Measurements from ENCODE around the gene LELP1. TPM values are rescaled to one million over a fixed set of nuclear protein-coding genes. Genes with fewer than 3 reads are reported as not detected.

The LELP1 gene
- not detected in 2 replicates for total RNA-seq

GRCh38 chr1:153203130-153203529, at the start of gene LELP1:
Gene LELP1 (plus strand): TSS chr1:153203430. CDS start chr1:153204708, 1,278 bp downstream.

GRCh38 chr1:153217212-153217611, 14.0 kb downstream of the LELP1 start, which contains the start of gene PRR9:
Gene PRR9 (plus strand): TSS chr1:153217584. CDS start chr1:153218145, 561 bp downstream.

Other genes with a start within 250 kb of the LELP1 start
- gene SPRR4, start 232.8 kb upstream of the LELP1 start, total RNA-seq = not detected in 2 replicates
- gene SPRR1A, start 219.3 kb upstream of the LELP1 start, total RNA-seq = 83.3 and 172 TPM in 2 replicates
- gene SPRR3, start 201.7 kb upstream of the LELP1 start, total RNA-seq = 286 and 324 TPM in 2 replicates
- gene SPRR1B, start 172.2 kb upstream of the LELP1 start, total RNA-seq = 1,378 and 2,304 TPM in 2 replicates
- gene SPRR2D, start 162.3 kb upstream of the LELP1 start, total RNA-seq = 14.5 and 17.9 TPM in 2 replicates
- 8.3 and 8.4 TPM in 2 replicates for gene SPRR2A, start 145.9 kb upstream of the LELP1 start, total RNA-seq
- not detected in 2 replicates for gene SPRR2B, start 131.8 kb upstream of the LELP1 start, total RNA-seq
- gene SPRR2E, start 108.9 kb upstream of the LELP1 start, total RNA-seq = 5.4 and 6.5 TPM in 2 replicates
- 0.28 TPM in 1 of 2 replicates, not detected in the other for gene SPRR2F, start 89.9 kb upstream of the LELP1 start, total RNA-seq
- not detected in 2 replicates for gene SPRR2G, start 52.5 kb upstream of the LELP1 start, total RNA-seq
- gene PRR9, start 14.2 kb downstream of the LELP1 start, total RNA-seq = not detected in 2 replicates
- not detected in 2 replicates for gene LORICRIN, start 56.3 kb downstream of the LELP1 start, total RNA-seq
- 2.5 and 6.0 TPM in 2 replicates for gene PGLYRP3, start 109.5 kb downstream of the LELP1 start, total RNA-seq
- 3.5 and 10.7 TPM in 2 replicates for gene PGLYRP4, start 145.4 kb downstream of the LELP1 start, total RNA-seq
- 4,961 and 5,057 TPM in 2 replicates for gene S100A9, start 154.4 kb downstream of the LELP1 start, total RNA-seq
- gene S100A12, start 172.2 kb downstream of the LELP1 start, total RNA-seq = 4.7 and 5.3 TPM in 2 replicates
- 1,254 and 1,417 TPM in 2 replicates for gene S100A8, start 187.6 kb downstream of the LELP1 start, total RNA-seq
- gene S100A7A, start 213.1 kb downstream of the LELP1 start, total RNA-seq = not detected in 2 replicates

All from airway epithelial cell (primary cell).